DMS153 treated with DMSO at 0.1 percent for 48 hours (cell line): ENCODE measurements around the gene KCTD7.
"Not testable (repeated sequence)": the region's sequence is repeated elsewhere in the genome, so short reads cannot be mapped to it uniquely, and the experiment has no call there.

Experiments used
- DNase-seq: peaks from one replicate; lab custom pipeline; 2025; ENCODE audit not compliant: unreplicated experiment; lab: John Stamatoyannopoulos, UW

KCTD7 gene

GRCh38 chr7:66681491-66682349 is 53.0 kb downstream of the KCTD7 start:
- peak; percentile 77 for DNase-seq

- DNase-seq = no peak
These were observed 53.8 kb downstream of the KCTD7 start for GRCh38 chr7:66682350-66683093.

DNA sequence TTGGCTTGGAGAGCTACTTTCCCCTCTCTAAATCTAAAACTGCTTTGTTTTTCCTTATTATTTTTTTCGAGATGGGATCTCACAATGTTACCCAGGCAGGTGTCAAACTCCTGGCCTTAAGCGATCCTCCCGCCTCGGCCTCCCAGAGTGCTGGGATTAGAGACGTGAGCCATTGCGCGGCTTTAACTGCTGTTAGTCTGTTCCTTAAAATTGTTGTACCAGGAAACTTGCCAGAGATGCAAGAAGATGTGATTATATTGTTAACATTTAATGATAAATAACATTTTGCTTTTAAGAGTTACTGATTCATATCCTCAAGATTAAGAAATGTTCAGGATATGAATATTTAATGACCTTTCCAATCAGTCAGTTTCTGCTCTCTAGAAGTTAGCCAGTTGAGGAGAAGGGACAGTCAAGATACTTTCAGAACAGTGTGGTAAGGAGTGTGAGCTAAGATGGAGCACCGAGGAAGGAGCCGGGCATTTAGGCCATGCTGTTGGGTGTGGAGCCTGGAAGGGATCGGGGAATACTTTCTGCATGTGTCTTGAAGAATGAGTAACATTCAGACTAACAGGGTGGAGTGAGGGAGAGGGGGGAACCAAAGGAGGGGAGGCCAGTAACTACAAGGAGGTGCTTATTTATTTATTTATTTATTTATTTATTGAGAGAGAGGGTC is 54.6 kb downstream of the KCTD7 start:
- not testable (repeated sequence) for DNase-seq

- DNase-seq = no peak
These were observed 55.1 kb downstream of the KCTD7 start for GRCh38 chr7:66683770-66684123.

DNA sequence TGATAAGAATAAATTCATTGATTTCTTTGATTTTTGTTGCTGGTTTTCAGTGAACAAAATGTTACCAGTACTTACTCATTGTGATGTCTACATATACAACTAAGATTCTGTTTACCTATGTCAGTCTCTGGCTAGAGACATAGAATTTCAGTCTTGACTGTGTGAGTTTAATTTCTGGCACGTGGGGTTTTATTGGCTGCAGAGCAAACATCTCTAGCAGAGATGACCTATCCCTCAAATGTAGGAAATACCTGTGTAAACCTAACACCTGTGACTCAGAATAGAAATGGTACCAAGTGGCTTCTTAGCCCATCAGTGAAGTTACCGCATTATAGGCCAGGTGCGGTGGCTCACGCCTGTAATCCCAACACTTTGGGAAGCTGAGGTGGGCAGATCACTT is 57.0 kb downstream of the KCTD7 start:
- DNase-seq = not testable (repeated sequence)

- DNase-seq = no peak
These were observed 58.5 kb downstream of the KCTD7 start for GRCh38 chr7:66687186-66687585.

DNA sequence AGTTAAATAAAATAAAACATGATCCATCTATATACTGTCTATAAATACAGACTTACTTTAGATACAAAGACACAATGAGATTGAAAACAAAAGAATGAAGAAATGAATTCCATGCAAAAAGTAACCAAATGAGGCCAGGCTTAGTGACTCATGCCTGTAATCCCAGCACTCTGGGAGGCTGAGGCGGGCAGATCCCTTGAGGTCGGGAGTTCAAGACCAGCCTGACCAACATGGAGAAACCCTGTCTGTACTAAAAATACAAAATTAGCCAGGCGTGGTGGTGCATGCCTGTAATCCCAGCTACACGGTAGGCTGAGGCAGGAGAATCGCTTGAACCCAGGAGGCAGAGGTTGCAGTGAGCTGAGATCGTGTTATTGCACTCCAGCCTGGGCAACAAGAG is 59.0 kb downstream of the KCTD7 start:
- DNase-seq = not testable (repeated sequence)

- DNase-seq = no peak
These were observed 60.4 kb downstream of the KCTD7 start for GRCh38 chr7:66689081-66689480.

DNA sequence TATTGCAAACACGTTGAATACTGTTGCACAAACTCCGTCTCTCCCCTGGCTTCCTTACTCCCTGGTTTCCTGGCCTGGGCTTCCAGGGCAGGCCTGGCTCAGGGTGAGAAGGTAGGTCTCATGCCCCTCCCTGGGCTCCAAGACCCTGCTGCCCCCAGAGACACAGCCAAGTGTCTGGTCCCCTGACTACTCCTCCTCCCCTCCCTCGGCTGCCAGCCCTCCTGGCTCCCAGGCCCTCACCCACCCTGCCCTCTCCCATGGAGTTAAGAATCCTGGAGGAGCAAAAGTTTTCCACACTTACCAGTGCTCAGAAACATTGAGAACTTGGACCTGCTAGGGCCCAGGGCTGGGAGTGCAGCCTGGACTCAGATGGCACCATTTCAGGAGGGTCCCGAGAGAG is 64.7 kb downstream of the KCTD7 start:
- DNase-seq = no peak
